ENCODE measurements around the gene ADAM22. TPM values are rescaled to one million over a fixed set of nuclear protein-coding genes. Genes with fewer than 3 reads are reported as not detected.

ADAM22 gene
- total RNA-seq (2022; extraction: Qiagen RNA extraction): 0.18 to 0.27 TPM (median 0.24 TPM) in 5 replicates

GRCh38 chr7:87933953-87934698 lies at the start of gene ADAM22:
Gene ADAM22, plus strand, starts transcription at chr7:87934251. Its CDS starts 215 bp downstream, at chr7:87934466.

GRCh38 chr7:88219781-88220747 lies 286.0 kb downstream of the ADAM22 start, which contains the start of gene SRI:
Gene SRI, minus strand, starts transcription at chr7:88220038. Its CDS starts 12 bp downstream, at chr7:88220026.

Other genes starting within 250 kb of the ADAM22 start
- 5.1 to 8.6 TPM (median 8.5 TPM) in 5 replicates for gene SLC25A40, start 57.9 kb upstream of the ADAM22 start, total RNA-seq (2022; extraction: Qiagen RNA extraction)
- 24.8 to 31.2 TPM (median 26.3 TPM) in 5 replicates for gene DBF4, start 57.8 kb upstream of the ADAM22 start, total RNA-seq (2022; extraction: Qiagen RNA extraction)